SU-DHL-6 (cell line): Measurements from ENCODE around the gene SRCAP.

Experiments
- H2AFZ ChIP-seq: fragments of 200-600 bp; sonication (generic); 2 replicates; pipeline ENCODE4 v1.6.1; 2014; ENCODE audit warnings: low read depth, mild to moderate bottlenecking, moderate library complexity, mixed read lengths, antibody characterized with exemption, low read length; ENCODE audit not compliant: severe bottlenecking
- H3F3A ChIP-seq: fragments of 200-600 bp; shearing (Covaris generic); 2 replicates; pipeline ENCODE4 v1.6.0; 2016; ENCODE audit warnings: antibody characterized with exemption, mild to moderate bottlenecking; ENCODE audit not compliant: insufficient read depth
- H3K27ac ChIP-seq: fragments of 200-600 bp; sonication (generic); 2 replicates; pipeline ENCODE4 v1.5.1; 2016; ENCODE audit warnings: low read depth, mild to moderate bottlenecking, low read length, moderate library complexity, mixed read lengths
- H3K27me3 ChIP-seq: fragments of 200-600 bp; sonication (generic), shearing (Covaris generic); 2 replicates; pipeline ENCODE4 v1.6.0; 2014; ENCODE audit warnings: mild to moderate bottlenecking, low read length
- H3K36me3 ChIP-seq: fragments of 200-600 bp; sonication (generic); 2 replicates; pipeline ENCODE4 v1.6.1; 2014; ENCODE audit warnings: mild to moderate bottlenecking, low read length, mixed read lengths
- H3K4me2 ChIP-seq: fragments of 300-600, 200-600 bp; shearing (Covaris generic), sonication (generic); 2 replicates; pipeline ENCODE4 v1.6.0; 2014; ENCODE audit warnings: low read length, low read depth, mild to moderate bottlenecking; ENCODE audit not compliant: poor library complexity, severe bottlenecking
- H3K4me3 ChIP-seq: fragments of 200-600 bp; sonication (generic); 2 replicates; pipeline ENCODE4 v1.5.1; 2014; ENCODE audit warnings: antibody characterized with exemption, low read length, mild to moderate bottlenecking, mixed read lengths; ENCODE audit not compliant: insufficient read depth, poor library complexity, severe bottlenecking
- H3K79me2 ChIP-seq: fragments of 200-600 bp; sonication (generic); 2 replicates; pipeline ENCODE4 v1.6.1; 2014; ENCODE audit warnings: mild to moderate bottlenecking, low read length, moderate library complexity; ENCODE audit not compliant: insufficient read depth
- H3K9ac ChIP-seq: fragments of 200-600 bp; sonication (generic); 2 replicates; pipeline ENCODE4 v1.7.0; 2014; ENCODE audit warnings: mild to moderate bottlenecking, low read length
- H3K9me2 ChIP-seq: fragments of 200-600 bp; sonication (generic); replicated peaks from 2 replicates; pipeline ENCODE4 v1.6.1; 2014; ENCODE audit warnings: low read length; ENCODE audit not compliant: insufficient read depth
- H3K9me3 ChIP-seq: fragments of 200-600 bp; sonication (generic); 2 replicates; pipeline ENCODE4 v1.6.1; 2014; ENCODE audit warnings: low read length, mixed read lengths; ENCODE audit not compliant: insufficient read depth
- H4K20me1 ChIP-seq: fragments of 200-600 bp; sonication (generic); 2 replicates; pipeline ENCODE4 v1.6.1; 2014; ENCODE audit warnings: low read depth, mild to moderate bottlenecking, antibody characterized with exemption, low read length, moderate library complexity, mixed read lengths
- EZH2phosphoT487 ChIP-seq: fragments of 200-600 bp; sonication (generic), shearing (Covaris generic); conservative IDR thresholded peaks from 2 replicates; pipeline ENCODE4 v1.6.1; 2018; ENCODE audit warnings: mild to moderate bottlenecking, antibody characterized with exemption, low read length, moderate library complexity, mixed read lengths
- TF ChIP-seq, protein P1 (sequence below): fragments of 200-600 bp; sonication (generic); IDR thresholded peaks from one replicate; pipeline ENCODE4 v1.5.1; 2017; ENCODE audit warnings: antibody characterized with exemption, mild to moderate bottlenecking, low read length, moderate library complexity; ENCODE audit not compliant: insufficient read depth, poor library complexity, severe bottlenecking

The SRCAP gene

DNA sequence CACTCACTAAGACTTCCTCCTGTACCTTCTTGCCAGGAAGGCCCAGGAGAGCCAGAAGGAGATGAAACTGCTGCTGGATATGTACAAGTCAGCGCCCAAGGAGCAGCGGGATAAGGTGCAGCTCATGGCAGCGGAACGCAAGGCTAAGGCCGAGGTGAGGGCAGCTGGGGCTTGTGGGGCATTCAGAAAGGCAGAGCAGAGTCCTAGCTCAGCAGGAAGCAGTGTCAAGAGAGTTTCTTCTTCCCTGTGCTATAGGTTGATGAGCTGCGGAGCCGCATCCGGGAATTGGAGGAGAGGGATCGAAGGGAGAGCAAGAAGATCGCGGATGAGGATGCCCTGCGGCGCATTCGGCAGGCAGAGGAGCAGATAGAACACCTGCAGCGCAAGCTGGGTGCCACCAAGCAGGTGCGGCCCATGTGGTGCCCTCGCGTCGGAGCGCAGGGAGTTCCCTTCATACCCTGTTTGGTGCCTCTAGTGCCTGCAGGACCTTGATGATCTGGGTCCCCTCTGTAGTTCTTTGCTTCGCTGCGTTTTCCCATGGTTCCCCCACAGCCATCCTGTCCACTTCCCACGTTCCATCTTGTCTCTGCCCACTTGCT is 69.7 kb downstream of the SRCAP start:
- Histone ChIP-seq H3K9me3 (no peaks in the 10 kb centered on the region), H3K4me3 (no peak overlapping the region), H3K9me2 (no peaks in the 10 kb centered on the region), H3F3A (no peaks in the 10 kb centered on the region), H2AFZ (no peak overlapping the region), H4K20me1 (no peaks in the 10 kb centered on the region), H3K4me2 (no peak overlapping the region), H3K27me3 (no peaks in the 10 kb centered on the region), H3K27ac (no peak overlapping the region), H3K36me3 (0 out of 2 replicates have a peak, but pooled peaks cover 2% of the 10 kb centered on the region), H3K9ac (no peak overlapping the region), H3K79me2 (peaks cover under 1% of the 10 kb centered on the region; the same call in 1 of the 2 replicates)
- TF ChIP-seq EZH2phosphoT487, result no peak
- TF ChIP-seq, protein P1, sequence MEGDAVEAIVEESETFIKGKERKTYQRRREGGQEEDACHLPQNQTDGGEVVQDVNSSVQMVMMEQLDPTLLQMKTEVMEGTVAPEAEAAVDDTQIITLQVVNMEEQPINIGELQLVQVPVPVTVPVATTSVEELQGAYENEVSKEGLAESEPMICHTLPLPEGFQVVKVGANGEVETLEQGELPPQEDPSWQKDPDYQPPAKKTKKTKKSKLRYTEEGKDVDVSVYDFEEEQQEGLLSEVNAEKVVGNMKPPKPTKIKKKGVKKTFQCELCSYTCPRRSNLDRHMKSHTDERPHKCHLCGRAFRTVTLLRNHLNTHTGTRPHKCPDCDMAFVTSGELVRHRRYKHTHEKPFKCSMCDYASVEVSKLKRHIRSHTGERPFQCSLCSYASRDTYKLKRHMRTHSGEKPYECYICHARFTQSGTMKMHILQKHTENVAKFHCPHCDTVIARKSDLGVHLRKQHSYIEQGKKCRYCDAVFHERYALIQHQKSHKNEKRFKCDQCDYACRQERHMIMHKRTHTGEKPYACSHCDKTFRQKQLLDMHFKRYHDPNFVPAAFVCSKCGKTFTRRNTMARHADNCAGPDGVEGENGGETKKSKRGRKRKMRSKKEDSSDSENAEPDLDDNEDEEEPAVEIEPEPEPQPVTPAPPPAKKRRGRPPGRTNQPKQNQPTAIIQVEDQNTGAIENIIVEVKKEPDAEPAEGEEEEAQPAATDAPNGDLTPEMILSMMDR, result no peak

DNA sequence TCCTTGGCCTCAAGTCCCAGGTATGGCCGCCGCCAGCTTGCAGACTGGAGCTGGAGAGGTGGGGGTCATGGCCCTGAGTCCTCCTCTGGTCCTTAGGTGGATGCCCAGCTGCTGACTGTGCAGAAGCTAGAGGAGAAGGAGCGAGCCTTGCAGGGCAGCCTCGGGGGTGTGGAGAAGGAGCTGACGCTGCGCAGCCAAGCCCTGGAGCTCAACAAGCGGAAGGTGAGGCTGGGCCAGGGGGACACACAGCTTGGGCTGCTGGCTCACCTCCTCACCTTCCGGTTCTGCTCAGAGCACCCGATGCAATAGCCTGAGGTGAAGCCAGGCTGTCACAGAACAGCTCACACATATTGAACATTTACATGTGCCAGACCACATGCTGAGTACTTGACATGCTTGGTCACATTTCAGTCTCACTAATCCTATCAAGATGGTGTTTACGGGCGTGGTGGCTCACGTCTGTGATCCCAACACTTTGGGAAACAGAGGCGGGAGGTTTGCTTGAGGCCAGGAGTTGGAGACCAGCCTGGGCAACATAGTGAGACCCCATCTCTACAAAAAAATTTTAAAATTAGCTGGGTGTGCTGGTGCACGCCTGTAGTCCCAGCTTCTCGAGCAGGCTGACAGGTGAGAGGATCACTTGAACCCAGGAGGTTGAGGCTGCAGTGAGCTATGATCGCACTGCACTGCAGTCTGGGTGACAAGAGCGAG is 70.6 kb downstream of the SRCAP start:
- H4K20me1 ChIP-seq, result no peaks in the 10 kb centered on the region
- no peak for TF ChIP-seq EZH2phosphoT487
- TF ChIP-seq, protein P1, result no peak
- no peak overlapping the region for H3K4me2 ChIP-seq

DNA sequence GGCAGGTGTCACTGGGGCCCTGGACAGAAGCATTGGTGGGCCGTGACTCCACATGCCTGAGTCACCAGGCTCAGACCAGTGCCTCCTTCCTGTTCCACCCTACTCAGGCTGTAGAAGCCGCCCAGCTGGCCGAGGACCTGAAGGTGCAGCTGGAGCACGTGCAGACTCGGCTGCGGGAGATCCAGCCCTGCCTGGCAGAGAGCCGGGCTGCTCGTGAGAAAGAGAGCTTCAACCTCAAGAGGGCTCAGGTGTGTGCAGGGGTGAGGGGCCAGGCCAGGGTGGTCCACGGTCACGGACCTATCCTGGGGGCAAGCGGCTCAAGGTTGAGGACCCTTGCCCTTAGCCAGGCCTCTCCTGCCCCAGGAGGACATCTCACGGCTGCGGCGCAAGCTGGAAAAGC is 72.8 kb downstream of the SRCAP start:
- no peaks in the 10 kb centered on the region for H3K79me2 ChIP-seq
- no peaks in the 10 kb centered on the region for H3K9me2 ChIP-seq
- H3K4me3 ChIP-seq, result no peak overlapping the region
- no peaks in the 10 kb centered on the region for H3K9me3 ChIP-seq
- no peak overlapping the region for H3K9ac ChIP-seq
- H3K27me3 ChIP-seq, result no peaks in the 10 kb centered on the region
- no peak overlapping the region for H3K27ac ChIP-seq
- H4K20me1 ChIP-seq, result no peaks in the 10 kb centered on the region
- H2AFZ ChIP-seq, result no peak overlapping the region
- no peaks in the 10 kb centered on the region for H3K36me3 ChIP-seq
- no peaks in the 10 kb centered on the region for H3F3A ChIP-seq
- H3K4me2 ChIP-seq, result no peak overlapping the region
- TF ChIP-seq EZH2phosphoT487, result no peak
- TF ChIP-seq, protein P1, result no peak

More for the DNA sequence above, 70.6 kb downstream of the SRCAP start:
- Histone ChIP-seq H3K79me2 (no peaks in the 10 kb centered on the region), H3K9ac (no peak overlapping the region), H3K36me3 (no peaks in the 10 kb centered on the region), H3K4me3 (no peak overlapping the region), H3K27ac (no peak overlapping the region), H3K9me3 (no peaks in the 10 kb centered on the region), H3F3A (no peaks in the 10 kb centered on the region), H3K27me3 (no peaks in the 10 kb centered on the region), H2AFZ (no peak overlapping the region), H3K9me2 (no peaks in the 10 kb centered on the region)
